Measurements from ENCODE around the gene TENT5D.

DNA sequence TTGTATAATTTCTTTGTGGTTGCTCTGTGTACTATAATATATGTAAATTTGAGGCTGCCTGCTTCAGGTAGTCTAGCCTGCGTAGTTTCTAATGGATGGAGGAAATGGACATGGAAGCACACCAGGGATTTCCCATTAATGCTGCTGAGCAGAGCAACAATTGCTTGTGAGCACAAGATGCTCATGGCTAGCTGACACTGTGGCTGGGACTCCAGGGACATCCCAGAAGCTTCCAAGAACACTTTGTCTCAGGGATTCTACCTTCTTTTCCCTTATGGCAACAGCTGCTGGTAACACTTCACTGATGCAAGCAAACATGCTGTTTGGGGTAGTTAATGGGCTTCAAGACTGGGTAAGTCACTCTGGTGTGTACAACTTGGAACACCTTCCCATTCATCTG is 66.1 kb downstream of the TENT5D start:
- TF ChIP-seq EGR1 (IDR thresholded peaks at IDR 0.05) (no peak), RAD21 (IDR thresholded peaks at IDR 0.05; ENCODE audit: low read depth) (no peak), EP300 (IDR thresholded peaks at IDR 0.05; ENCODE audit: borderline replicate concordance) (no peak), TEAD4 (IDR thresholded peaks at IDR 0.05) (no peak), TAF1 (IDR thresholded peaks at IDR 0.05; ENCODE audit: low read depth) (no peak), FOXM1 (IDR thresholded peaks at IDR 0.05; ENCODE audit: borderline replicate concordance, low read depth) (no peak), ZBTB7A (IDR thresholded peaks at IDR 0.05; ENCODE audit: low read depth) (no peak), CREB1 (IDR thresholded peaks at IDR 0.05; ENCODE audit: low read depth) (no peak)
- TF ChIP-seq, protein P1, sequence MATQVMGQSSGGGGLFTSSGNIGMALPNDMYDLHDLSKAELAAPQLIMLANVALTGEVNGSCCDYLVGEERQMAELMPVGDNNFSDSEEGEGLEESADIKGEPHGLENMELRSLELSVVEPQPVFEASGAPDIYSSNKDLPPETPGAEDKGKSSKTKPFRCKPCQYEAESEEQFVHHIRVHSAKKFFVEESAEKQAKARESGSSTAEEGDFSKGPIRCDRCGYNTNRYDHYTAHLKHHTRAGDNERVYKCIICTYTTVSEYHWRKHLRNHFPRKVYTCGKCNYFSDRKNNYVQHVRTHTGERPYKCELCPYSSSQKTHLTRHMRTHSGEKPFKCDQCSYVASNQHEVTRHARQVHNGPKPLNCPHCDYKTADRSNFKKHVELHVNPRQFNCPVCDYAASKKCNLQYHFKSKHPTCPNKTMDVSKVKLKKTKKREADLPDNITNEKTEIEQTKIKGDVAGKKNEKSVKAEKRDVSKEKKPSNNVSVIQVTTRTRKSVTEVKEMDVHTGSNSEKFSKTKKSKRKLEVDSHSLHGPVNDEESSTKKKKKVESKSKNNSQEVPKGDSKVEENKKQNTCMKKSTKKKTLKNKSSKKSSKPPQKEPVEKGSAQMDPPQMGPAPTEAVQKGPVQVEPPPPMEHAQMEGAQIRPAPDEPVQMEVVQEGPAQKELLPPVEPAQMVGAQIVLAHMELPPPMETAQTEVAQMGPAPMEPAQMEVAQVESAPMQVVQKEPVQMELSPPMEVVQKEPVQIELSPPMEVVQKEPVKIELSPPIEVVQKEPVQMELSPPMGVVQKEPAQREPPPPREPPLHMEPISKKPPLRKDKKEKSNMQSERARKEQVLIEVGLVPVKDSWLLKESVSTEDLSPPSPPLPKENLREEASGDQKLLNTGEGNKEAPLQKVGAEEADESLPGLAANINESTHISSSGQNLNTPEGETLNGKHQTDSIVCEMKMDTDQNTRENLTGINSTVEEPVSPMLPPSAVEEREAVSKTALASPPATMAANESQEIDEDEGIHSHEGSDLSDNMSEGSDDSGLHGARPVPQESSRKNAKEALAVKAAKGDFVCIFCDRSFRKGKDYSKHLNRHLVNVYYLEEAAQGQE (IDR thresholded peaks at IDR 0.05; ENCODE audit: low read depth), result no peak
- TF ChIP-seq, protein P2, sequence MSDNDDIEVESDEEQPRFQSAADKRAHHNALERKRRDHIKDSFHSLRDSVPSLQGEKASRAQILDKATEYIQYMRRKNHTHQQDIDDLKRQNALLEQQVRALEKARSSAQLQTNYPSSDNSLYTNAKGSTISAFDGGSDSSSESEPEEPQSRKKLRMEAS (IDR thresholded peaks at IDR 0.05), result no peak

Measured in Ishikawa (cell line).